ENCODE results near the gene C1orf35. TPM values are rescaled to one million over a fixed set of nuclear protein-coding genes. Genes with fewer than 3 reads are reported as not detected.

Gene C1orf35
- total and polyA plus RNA-seq, 9 of the 15 experiments (the other 6 are each of a cell fraction or from before 2014, with no cell fraction given) = 3.2 to 48.7 (median 12.5) TPM

- TF ChIP-seq NKRF (IDR thresholded peaks at IDR 0.05; ENCODE audit: borderline replicate concordance) (peak; percentile 52; the same call in 1 of the 2 replicates), HNRNPH1 (optimal IDR thresholded peaks at IDR 0.05; ENCODE audit: low read depth, low read length) (no peak), NFATC3 (IDR thresholded peaks at IDR 0.05) (no peak), CHD4 (IDR thresholded peaks at IDR 0.05; ENCODE audit: insufficient read depth, insufficient replicate concordance, low read depth, low read length, poor library complexity, severe bottlenecking) (no peak), FOXK1 (CRISPR knock-in tag; IDR thresholded peaks at IDR 0.05; ENCODE audit: borderline replicate concordance) (no peak), CBX1 (IDR thresholded peaks at IDR 0.05; ENCODE audit: low read depth) (no peak), ZNF57 (CRISPR knock-in tag; IDR thresholded peaks at IDR 0.05) (no peak), ATF6 (CRISPR knock-in tag; IDR thresholded peaks at IDR 0.05) (no peak), USF2 (CRISPR knock-in tag; IDR thresholded peaks at IDR 0.05) (no peak), ZNF668 (CRISPR knock-in tag; IDR thresholded peaks at IDR 0.05) (no peak), E2F6 (IDR thresholded peaks at IDR 0.05; ENCODE audit: borderline replicate concordance in 1 of 2, extremely low read depth in 1 of 2, insufficient read depth in 1 of 2, insufficient read length in 1 of 2, low read depth in 1 of 2, low read length in 1 of 2, poor library complexity in 1 of 2, severe bottlenecking in 1 of 2) (peak in 1 of 2 experiments; percentile 17), ZNF431 (CRISPR knock-in tag; IDR thresholded peaks at IDR 0.05) (no peak), HMGXB4 (CRISPR knock-in tag; IDR thresholded peaks at IDR 0.05) (no peak), ZBTB7A (IDR thresholded peaks at IDR 0.05; ENCODE audit: borderline replicate concordance, control insufficient read depth, low read depth, low read length) (peak; percentile 63; the same call in 1 of the 2 replicates), MAFG (tag; conservative IDR thresholded peaks at IDR 0.05) (no peak), PTTG1 (tag; IDR thresholded peaks at IDR 0.05; ENCODE audit: low read depth) (no peak), ZNF124 (CRISPR knock-in tag; IDR thresholded peaks at IDR 0.05) (no peak), ZNF316 (IDR thresholded peaks at IDR 0.05) (no peak)
These were observed 42.6 kb upstream of the C1orf35 start (continued) for GRCh38 chr1:228145463-228146416.
